SK-N-SH (cell line): Measurements from ENCODE around the gene ZCCHC7. TPM values are rescaled to one million over a fixed set of nuclear protein-coding genes. Genes with fewer than 3 reads are reported as not detected.
"Not testable (repeated sequence)": the region's sequence is repeated elsewhere in the genome, so short reads cannot be mapped to it uniquely, and the experiment has no call there.

ENCODE experiments used
- CTCF ChIA-PET: fragments of 300-600, 350-600 bp; formaldehyde crosslinking; extraction: SDS; loops from one replicate; lab custom pipeline; 2021; lab: Yijun Ruan, JAX
- POLR2A ChIA-PET: fragments of 350-600 bp; sonication (Branson Sonifier 250); formaldehyde crosslinking; extraction: SDS; loops from one replicate; lab custom pipeline; 2020; ENCODE audit warnings: antibody characterized with exemption, inconsistent platforms; lab: Yijun Ruan, JAX
- DNase-seq: peaks from one replicate; pipeline ENCODE4 v3.0.0; 2012
- H2AFZ ChIP-seq: fragments of 200-600 bp; sonication (generic); 2 replicates; pipeline ENCODE4 v1.8.1; 2016; ENCODE audit warnings: antibody characterized with exemption, mild to moderate bottlenecking, low read depth
- H3F3A ChIP-seq: fragments of 200-600 bp; sonication (generic); replicated peaks from 2 replicates; pipeline ENCODE3; 2016; ENCODE audit warnings: antibody characterized with exemption, mild to moderate bottlenecking; ENCODE audit not compliant: insufficient read depth
- H3K27ac ChIP-seq, 2 experiments: fragments of 200-500 bp in 1 of 2; fragments of 200-600 bp in 1 of 2; sonication (Bioruptor generic) in 1 of 2; sonication (generic), shearing (Covaris generic) in 1 of 2; 2 replicates each; pipeline versions ENCODE4 v1.5.1 to v1.6.1; 2014 to 2016; ENCODE audit warnings: low read depth in 2 of 2, inconsistent platforms in 1 of 2, low read length in 1 of 2, mild to moderate bottlenecking in 1 of 2, mixed read lengths in 1 of 2
- H3K27me3 ChIP-seq: fragments of 200-600 bp; sonication (generic), shearing (Covaris generic); 2 replicates; pipeline ENCODE4 v1.6.1; 2016; ENCODE audit warnings: mixed run types; ENCODE audit not compliant: insufficient read depth
- H3K36me3 ChIP-seq, 2 experiments: fragments of 200-500 bp in 1 of 2; fragments of 200-600 bp in 1 of 2; sonication (Bioruptor generic) in 1 of 2; sonication (generic) in 1 of 2; replicated peaks in 1 of 2; 2 replicates each; pipeline versions ENCODE3 to v1.5.1; 2014 to 2016; ENCODE audit warnings: low read length in 1 of 2, mild to moderate bottlenecking in 1 of 2; ENCODE audit not compliant: insufficient read depth in 2 of 2, control insufficient read depth in 1 of 2
- H3K4me1 ChIP-seq, 2 experiments: fragments of 200-500 bp in 1 of 2; fragments of 200-600 bp in 1 of 2; sonication (Bioruptor generic) in 1 of 2; sonication (generic), shearing (Covaris generic) in 1 of 2; 2 replicates each; pipeline versions ENCODE4 v1.5.1 to v1.6.1; 2014 to 2016; ENCODE audit warnings: low read depth in 1 of 2, low read length in 1 of 2, mixed run types in 1 of 2; ENCODE audit not compliant: insufficient read depth in 2 of 2, control insufficient read depth in 1 of 2
- H3K4me2 ChIP-seq: fragments of 200-600 bp; sonication (generic), shearing (Covaris generic); 2 replicates; pipeline ENCODE4 v1.6.1; 2017; ENCODE audit warnings: mixed run types
- H3K4me3 ChIP-seq, 2 experiments: fragments of 200-500 bp in 1 of 2; fragments of 200-600 bp in 1 of 2; sonication (Bioruptor generic) in 1 of 2; sonication (generic), shearing (Covaris generic) in 1 of 2; 2 replicates each; pipeline versions ENCODE4 v1.5.1 to v1.8.1; 2014 to 2016; ENCODE audit warnings: low read depth in 2 of 2, inconsistent platforms in 1 of 2, low read length in 1 of 2, mild to moderate bottlenecking in 1 of 2, mixed read lengths in 1 of 2, moderate library complexity in 1 of 2
- H3K79me2 ChIP-seq: fragments of 200-600 bp; sonication (generic); 2 replicates; pipeline ENCODE4 v1.8.1; 2017; ENCODE audit warnings: mild to moderate bottlenecking; ENCODE audit not compliant: insufficient read depth
- H3K9ac ChIP-seq: fragments of 200-600 bp; sonication (generic); 2 replicates; pipeline ENCODE4 v1.6.1; 2017; ENCODE audit warnings: mixed run types
- H3K9me2 ChIP-seq: fragments of 200-600 bp; sonication (generic); 2 replicates; pipeline ENCODE4 v1.6.1; 2017; ENCODE audit warnings: mixed run types
- H3K9me3 ChIP-seq: fragments of 200-600 bp; sonication (generic); 2 replicates; pipeline ENCODE4 v1.6.1; 2017; ENCODE audit warnings: mixed run types, mild to moderate bottlenecking, moderate library complexity
- H4K20me1 ChIP-seq: fragments of 200-600 bp; sonication (generic); 2 replicates; pipeline ENCODE4 v1.6.1; 2017; ENCODE audit warnings: mild to moderate bottlenecking, mixed run types; ENCODE audit not compliant: insufficient read depth
- CTCF ChIP-seq: fragments of 200-600 bp; sonication (generic); IDR thresholded peaks from 2 replicates; pipeline ENCODE4 v1.6.1; 2017; ENCODE audit warnings: antibody characterized with exemption, mild to moderate bottlenecking, moderate library complexity
- ELF1 ChIP-seq: IDR thresholded peaks from 2 replicates; pipeline ENCODE4 v1.4.0; 2012
- FOSL2 ChIP-seq: IDR thresholded peaks from 2 replicates; pipeline ENCODE4 v1.4.0; 2012; ENCODE audit warnings: low read depth, mild to moderate bottlenecking, moderate library complexity, borderline replicate concordance
- GABPA ChIP-seq: IDR thresholded peaks from 2 replicates; pipeline ENCODE4 v1.4.0; 2012; ENCODE audit warnings: low read depth, mild to moderate bottlenecking
- IRF3 ChIP-seq: fragments of 150-350 bp; IDR thresholded peaks from 2 replicates; pipeline ENCODE4 v1.6.1; 2016; ENCODE audit warnings: mild to moderate bottlenecking, low read depth, low read length
- NRF1 ChIP-seq: IDR thresholded peaks from 2 replicates; pipeline ENCODE4 v1.6.1; 2012; ENCODE audit warnings: low read depth, mild to moderate bottlenecking, low read length
- PBX3 ChIP-seq: IDR thresholded peaks from 2 replicates; pipeline ENCODE4; 2012
- RAD21 ChIP-seq: IDR thresholded peaks from 2 replicates; pipeline ENCODE4 v1.6.1; 2012; ENCODE audit warnings: mild to moderate bottlenecking, low read length
- RCOR1 ChIP-seq: fragments of 150-350 bp; IDR thresholded peaks from 2 replicates; pipeline ENCODE4 v1.6.1; 2017; ENCODE audit warnings: antibody characterized with exemption, low read length
- RFX5 ChIP-seq: IDR thresholded peaks from 2 replicates; pipeline ENCODE4 v1.6.1; 2012; ENCODE audit warnings: mild to moderate bottlenecking, improper control_type of control experiment, low read length
- SIN3A ChIP-seq: IDR thresholded peaks from 2 replicates; pipeline ENCODE4 v1.6.1; 2012; ENCODE audit warnings: low read depth, mild to moderate bottlenecking, low read length, moderate library complexity, borderline replicate concordance
- TAF1 ChIP-seq: IDR thresholded peaks from 2 replicates; pipeline ENCODE4 v1.6.1; 2012; ENCODE audit warnings: low read depth, mild to moderate bottlenecking, low read length, moderate library complexity, borderline replicate concordance
- TCF12 ChIP-seq: IDR thresholded peaks from 2 replicates; pipeline ENCODE4 v1.4.0; 2012
- USF1 ChIP-seq: IDR thresholded peaks from 2 replicates; pipeline ENCODE4 v1.4.0; 2012; ENCODE audit warnings: low read depth, borderline replicate concordance
- USF2 ChIP-seq: fragments of 150-350 bp; IDR thresholded peaks from 2 replicates; pipeline ENCODE4 v1.6.1; 2017; ENCODE audit warnings: antibody characterized with exemption, low read length, low read depth, borderline replicate concordance
- WGBS: methylation state at CpG from one replicate; pipeline ENCODE4 v1.1.6; 2017; ENCODE audit warnings: low lambda C conversion rate; 5-methylcytosine and 5-hydroxymethylcytosine counted together
- polyA plus RNA-seq, 3 experiments: library from polyadenylated mRNA; depleted of rRNA; stranded (reverse); fragments of >200 nt; gene quantifications; 2 replicates each; pipeline ENCODE4 v1.2.3, GENCODE V29; 2012

Gene ZCCHC7
- polyA plus RNA-seq, 1 of the 3 experiments (the other 2 are of a cell fraction) = 12.6 TPM

GRCh38 chr9:37202091-37202490, 81.7 kb downstream of the ZCCHC7 start:
- H3F3A ChIP-seq = peaks cover 35% of the 10 kb centered on the region
- ChIA-PET CTCF (interaction anchor here (1.0 kb wide), 3 partner anchors 18 to 32 kb away, joined by 3 read pairs; no protein-coding TSS in a partner anchor), POLR2A (no interaction called here)
- no peaks in the 10 kb centered on the region for H3K27me3 ChIP-seq
- H3K36me3 ChIP-seq = peaks cover 0 to 10% of the 10 kb centered on the region in 2 experiments
- peaks cover 10 to 35% of the 10 kb centered on the region in 2 experiments for H3K4me1 ChIP-seq
- no peaks in the 10 kb centered on the region for H3K9me3 ChIP-seq
- H3K79me2 ChIP-seq = peaks cover 48% of the 10 kb centered on the region; the same call in 1 of the 2 replicates
- TF ChIP-seq FOSL2 (no peak), RAD21 (no peak), SIN3A (no peak), IRF3 (no peak), NRF1 (no peak), RCOR1 (no peak), CTCF (no peak), ELF1 (no peak), TAF1 (no peak), GABPA (no peak), PBX3 (no peak), USF2 (no peak), USF1 (no peak), TCF12 (no peak), RFX5 (no peak)
- H4K20me1 ChIP-seq = no peaks in the 10 kb centered on the region
- DNase-seq = no peak
- H3K4me2 ChIP-seq = no peak overlapping the region
- H3K9ac ChIP-seq = no peak overlapping the region
- no peak overlapping the region for H3K4me3 ChIP-seq
- no peak overlapping the region for H2AFZ ChIP-seq
- H3K9me2 ChIP-seq = no peaks in the 10 kb centered on the region
- H3K27ac ChIP-seq = no peak overlapping the region

GRCh38 chr9:37203456-37203855, 83.1 kb downstream of the ZCCHC7 start:
- Histone ChIP-seq H3K79me2 (peaks cover 53% of the 10 kb centered on the region; the same call in 1 of the 2 replicates), H3F3A (peaks cover 25% of the 10 kb centered on the region), H3K36me3 (peaks cover 0 to 15% of the 10 kb centered on the region in 2 experiments), H3K4me1 (peaks cover 3 to 26% of the 10 kb centered on the region in 2 experiments)
- H2AFZ ChIP-seq, POLR2A ChIA-PET, H3K9me2 ChIP-seq, H3K27ac ChIP-seq, H3K4me2 ChIP-seq, H3K9me3 ChIP-seq, H4K20me1 ChIP-seq, H3K27me3 ChIP-seq, H3K9ac ChIP-seq, DNase-seq, H3K4me3 ChIP-seq: not testable (repeated sequence)
- CTCF ChIA-PET = interaction anchor here (1.5 kb wide), 1 partner anchor 32 kb away, joined by 3 read pairs; no protein-coding TSS in a partner anchor
- 94% methylated on average over 4 of the region's 4 CpGs for WGBS
